Measurements from ENCODE around the gene FSCN2.

Gene FSCN2

GRCh38 chr17:81516439-81516838, 11.7 kb upstream of the FSCN2 start:
- TF ChIP-seq ZNF565 (CRISPR knock-in tag; conservative IDR thresholded peaks at IDR 0.05; ENCODE audit: low read depth) (no peak), PPARA (CRISPR knock-in tag; IDR thresholded peaks at IDR 0.05; ENCODE audit: borderline replicate concordance) (no peak), ZFP3 (CRISPR knock-in tag; IDR thresholded peaks at IDR 0.05) (no peak), POU6F1 (CRISPR knock-in tag; IDR thresholded peaks at IDR 0.05; ENCODE audit: borderline replicate concordance, low read depth) (no peak)
- TF ChIP-seq, protein P1, sequence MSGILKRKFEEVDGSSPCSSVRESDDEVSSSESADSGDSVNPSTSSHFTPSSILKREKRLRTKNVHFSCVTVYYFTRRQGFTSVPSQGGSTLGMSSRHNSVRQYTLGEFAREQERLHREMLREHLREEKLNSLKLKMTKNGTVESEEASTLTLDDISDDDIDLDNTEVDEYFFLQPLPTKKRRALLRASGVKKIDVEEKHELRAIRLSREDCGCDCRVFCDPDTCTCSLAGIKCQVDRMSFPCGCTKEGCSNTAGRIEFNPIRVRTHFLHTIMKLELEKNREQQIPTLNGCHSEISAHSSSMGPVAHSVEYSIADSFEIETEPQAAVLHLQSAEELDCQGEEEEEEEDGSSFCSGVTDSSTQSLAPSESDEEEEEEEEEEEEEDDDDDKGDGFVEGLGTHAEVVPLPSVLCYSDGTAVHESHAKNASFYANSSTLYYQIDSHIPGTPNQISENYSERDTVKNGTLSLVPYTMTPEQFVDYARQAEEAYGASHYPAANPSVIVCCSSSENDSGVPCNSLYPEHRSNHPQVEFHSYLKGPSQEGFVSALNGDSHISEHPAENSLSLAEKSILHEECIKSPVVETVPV (CRISPR knock-in tag; IDR thresholded peaks at IDR 0.05), result no peak

GRCh38 chr17:81517009-81517338, 11.2 kb upstream of the FSCN2 start:
- TF ChIP-seq TCF4 (CRISPR knock-in tag; IDR thresholded peaks at IDR 0.05; ENCODE audit: borderline replicate concordance) (no peak), ARNTL (CRISPR knock-in tag; IDR thresholded peaks at IDR 0.05; ENCODE audit: borderline replicate concordance, low read depth) (no peak), ZNF8 (CRISPR knock-in tag; IDR thresholded peaks at IDR 0.05) (no peak), ZFP30 (CRISPR knock-in tag; IDR thresholded peaks at IDR 0.05) (no peak), ZNF70 (CRISPR knock-in tag; IDR thresholded peaks at IDR 0.05) (no peak), ZFP3 (CRISPR knock-in tag; IDR thresholded peaks at IDR 0.05) (no peak), TOX (CRISPR knock-in tag; IDR thresholded peaks at IDR 0.05; ENCODE audit: borderline replicate concordance) (no peak)
- ATAC-seq, result no peak

More at GRCh38 chr17:81516439-81516838, 11.7 kb upstream of the FSCN2 start:
- no peak for ATAC-seq

- no peak for ATAC-seq
- TF ChIP-seq, protein P1 (CRISPR knock-in tag; IDR thresholded peaks at IDR 0.05), result no peak
- TF ChIP-seq ZC3H10 (CRISPR knock-in tag; IDR thresholded peaks at IDR 0.05) (no peak), POU6F1 (CRISPR knock-in tag; IDR thresholded peaks at IDR 0.05; ENCODE audit: borderline replicate concordance, low read depth) (no peak), OSR1 (CRISPR knock-in tag; IDR thresholded peaks at IDR 0.05) (no peak), GLIS3 (CRISPR knock-in tag; IDR thresholded peaks at IDR 0.05) (no peak), BACH2 (CRISPR knock-in tag; IDR thresholded peaks at IDR 0.05; ENCODE audit: borderline replicate concordance) (no peak), ZNF565 (CRISPR knock-in tag; conservative IDR thresholded peaks at IDR 0.05; ENCODE audit: low read depth) (no peak), CSDC2 (CRISPR knock-in tag; IDR thresholded peaks at IDR 0.05) (no peak), ZFP30 (CRISPR knock-in tag; IDR thresholded peaks at IDR 0.05) (no peak), ZFP3 (CRISPR knock-in tag; IDR thresholded peaks at IDR 0.05) (no peak), TSHZ2 (CRISPR knock-in tag; IDR thresholded peaks at IDR 0.05) (no peak), RARB (CRISPR knock-in tag; IDR thresholded peaks at IDR 0.05) (no peak)
These were observed 10.7 kb upstream of the FSCN2 start for GRCh38 chr17:81517339-81518112.
